NCI-H748 (cell line): Measurements from ENCODE around the gene NBPF1.
A peak's percentile ranks its signal among the peaks of the same experiment; 100 is the strongest.
"Not testable (repeated sequence)": the region's sequence is repeated elsewhere in the genome, so short reads cannot be mapped to it uniquely, and the experiment has no call there.

ENCODE experiments used
- DNase-seq: peaks from one replicate; lab custom pipeline; 2025; ENCODE audit not compliant: unreplicated experiment; lab: John Stamatoyannopoulos, UW

NBPF1 gene

GRCh38 chr1:16553244-16553643, 60.1 kb downstream of the NBPF1 start:
- not testable (repeated sequence) for DNase-seq

GRCh38 chr1:16550212-16550918, 63.0 kb downstream of the NBPF1 start:
- DNase-seq = not testable (repeated sequence)

GRCh38 chr1:16549545-16549944, 63.8 kb downstream of the NBPF1 start:
- DNase-seq = not testable (repeated sequence)

- DNase-seq = not testable (repeated sequence)
Measured at GRCh38 chr1:16547502-16548241, 65.7 kb downstream of the NBPF1 start.

GRCh38 chr1:16545682-16546095, 67.7 kb downstream of the NBPF1 start:
- DNase-seq = peak; percentile 79

- DNase-seq = not testable (repeated sequence)
Measured at GRCh38 chr1:16540421-16540893, 72.9 kb downstream of the NBPF1 start.

- DNase-seq = not testable (repeated sequence)
Measured at GRCh38 chr1:16537528-16537927, 75.8 kb downstream of the NBPF1 start.

GRCh38 chr1:16536796-16537195, 76.6 kb downstream of the NBPF1 start:
- DNase-seq = not testable (repeated sequence)

- DNase-seq = not testable (repeated sequence)
Measured at GRCh38 chr1:16535898-16536297, 77.5 kb downstream of the NBPF1 start.

GRCh38 chr1:16535487-16535886, 77.9 kb downstream of the NBPF1 start:
- DNase-seq = not testable (repeated sequence)

GRCh38 chr1:16534829-16535456, 78.4 kb downstream of the NBPF1 start:
- DNase-seq = peak; percentile 81

- DNase-seq = peak; percentile 12
Measured at GRCh38 chr1:16534239-16534828, 79.0 kb downstream of the NBPF1 start.

- not testable (repeated sequence) for DNase-seq
Measured at GRCh38 chr1:16532235-16532991, 81.0 kb downstream of the NBPF1 start.

- DNase-seq = not testable (repeated sequence)
Measured at GRCh38 chr1:16528338-16528737, 85.0 kb downstream of the NBPF1 start.

- peak; percentile 9 for DNase-seq
Measured at GRCh38 chr1:16525769-16526168, 87.6 kb downstream of the NBPF1 start.

- DNase-seq = not testable (repeated sequence)
Measured at GRCh38 chr1:16521679-16522078, 91.7 kb downstream of the NBPF1 start.

GRCh38 chr1:16521288-16521583, 92.1 kb downstream of the NBPF1 start:
- DNase-seq = no peak

GRCh38 chr1:16520435-16521287, 92.7 kb downstream of the NBPF1 start:
- DNase-seq = not testable (repeated sequence)

- not testable (repeated sequence) for DNase-seq
Measured at GRCh38 chr1:16519255-16519951, 94.0 kb downstream of the NBPF1 start.
